Measurements from ENCODE around the gene NKX6-2. TPM values are rescaled to one million over a fixed set of nuclear protein-coding genes. Genes with fewer than 3 reads are reported as not detected.

The NKX6-2 gene
- total RNA-seq, 1 donor from 2014 or later, result not detected

- no peaks in the 10 kb centered on the region for H3K9me3 Mint-ChIP-seq
- H3K27me3 Mint-ChIP-seq (ENCODE audit: low read depth), result peaks cover 66% of the 10 kb centered on the region
- peaks cover 26% of the 10 kb centered on the region for H3K36me3 Mint-ChIP-seq
- H3K4me1 Mint-ChIP-seq, result no peaks in the 10 kb centered on the region
- no peak overlapping the region for H3K27ac Mint-ChIP-seq
- TF ChIP-seq, protein P1, sequence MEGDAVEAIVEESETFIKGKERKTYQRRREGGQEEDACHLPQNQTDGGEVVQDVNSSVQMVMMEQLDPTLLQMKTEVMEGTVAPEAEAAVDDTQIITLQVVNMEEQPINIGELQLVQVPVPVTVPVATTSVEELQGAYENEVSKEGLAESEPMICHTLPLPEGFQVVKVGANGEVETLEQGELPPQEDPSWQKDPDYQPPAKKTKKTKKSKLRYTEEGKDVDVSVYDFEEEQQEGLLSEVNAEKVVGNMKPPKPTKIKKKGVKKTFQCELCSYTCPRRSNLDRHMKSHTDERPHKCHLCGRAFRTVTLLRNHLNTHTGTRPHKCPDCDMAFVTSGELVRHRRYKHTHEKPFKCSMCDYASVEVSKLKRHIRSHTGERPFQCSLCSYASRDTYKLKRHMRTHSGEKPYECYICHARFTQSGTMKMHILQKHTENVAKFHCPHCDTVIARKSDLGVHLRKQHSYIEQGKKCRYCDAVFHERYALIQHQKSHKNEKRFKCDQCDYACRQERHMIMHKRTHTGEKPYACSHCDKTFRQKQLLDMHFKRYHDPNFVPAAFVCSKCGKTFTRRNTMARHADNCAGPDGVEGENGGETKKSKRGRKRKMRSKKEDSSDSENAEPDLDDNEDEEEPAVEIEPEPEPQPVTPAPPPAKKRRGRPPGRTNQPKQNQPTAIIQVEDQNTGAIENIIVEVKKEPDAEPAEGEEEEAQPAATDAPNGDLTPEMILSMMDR (IDR thresholded peaks at IDR 0.05; ENCODE audit: unreplicated experiment), result no peak
- no peak overlapping the region for H3K4me3 Mint-ChIP-seq
- no peak for DNase-seq (ENCODE audit: low spot score in 2 of 2, unreplicated experiment in 2 of 2)
These were observed 853 bp downstream of the NKX6-2 start for GRCh38 chr10:132784866-132785722.

DNA sequence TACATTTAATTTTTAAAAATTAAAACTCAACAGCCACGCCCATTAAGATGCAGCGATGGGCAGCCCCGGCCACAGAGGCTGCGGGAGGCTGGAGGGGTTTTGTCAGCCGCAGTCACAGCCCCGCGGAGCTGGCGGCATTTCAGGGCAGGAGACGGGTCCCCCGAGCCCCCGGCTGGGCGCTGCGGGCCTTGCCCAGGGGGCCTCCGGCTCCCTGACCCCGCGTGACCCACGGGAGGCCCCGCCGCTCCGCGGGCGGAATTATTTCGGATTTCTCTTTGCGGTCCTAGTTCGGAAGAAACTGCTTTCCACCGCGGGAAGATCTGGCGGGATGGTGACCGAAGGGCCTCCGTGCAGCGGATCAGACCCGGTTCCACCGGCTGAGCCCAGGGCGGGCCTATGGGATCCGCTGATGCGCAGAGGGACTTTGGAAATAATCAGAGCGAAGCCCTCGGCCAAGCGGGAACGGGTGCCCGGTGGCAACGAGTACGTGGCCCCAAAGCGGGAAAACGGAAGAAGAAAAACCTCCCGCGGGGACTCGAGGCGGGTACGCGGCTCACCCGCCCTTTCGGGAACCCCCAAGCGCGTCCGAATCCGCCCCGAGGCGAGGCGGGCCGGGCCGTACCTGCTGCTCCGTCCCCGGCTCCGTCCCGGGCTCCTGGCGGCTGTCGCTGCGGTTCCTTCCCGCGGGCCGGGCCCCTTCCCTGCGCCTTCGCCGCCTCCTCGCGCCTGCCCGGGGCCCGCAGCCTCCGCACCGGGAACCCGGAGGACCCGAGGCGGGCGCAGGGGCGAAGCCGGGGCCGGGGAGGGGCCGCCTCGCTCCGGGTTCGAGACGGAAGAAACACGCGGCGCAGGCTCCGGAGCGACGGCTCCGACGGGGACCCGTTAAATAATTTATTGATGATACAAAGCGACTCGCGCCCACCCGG is 1.7 kb downstream of the NKX6-2 start:
- H3K36me3 Mint-ChIP-seq, result peaks cover 28% of the 10 kb centered on the region
- H3K4me3 Mint-ChIP-seq, result no peak overlapping the region
- no peak for DNase-seq (ENCODE audit: low spot score in 2 of 2, unreplicated experiment in 2 of 2)
- no peaks in the 10 kb centered on the region for H3K9me3 Mint-ChIP-seq
- no peak overlapping the region for H3K27ac Mint-ChIP-seq
- TF ChIP-seq, protein P1 (IDR thresholded peaks at IDR 0.05; ENCODE audit: unreplicated experiment), result no peak
- peaks cover 61% of the 10 kb centered on the region for H3K27me3 Mint-ChIP-seq (ENCODE audit: low read depth)
- H3K4me1 Mint-ChIP-seq, result no peaks in the 10 kb centered on the region

GRCh38 chr10:132783165-132783939 is 2.6 kb downstream of the NKX6-2 start:
- DNase-seq (ENCODE audit: low spot score in 2 of 2, unreplicated experiment in 2 of 2), result no peak
- H3K27ac Mint-ChIP-seq, result no peak overlapping the region
- no peaks in the 10 kb centered on the region for H3K9me3 Mint-ChIP-seq
- TF ChIP-seq, protein P1 (IDR thresholded peaks at IDR 0.05; ENCODE audit: unreplicated experiment), result no peak
- H3K27me3 Mint-ChIP-seq (ENCODE audit: low read depth), result peaks cover 54% of the 10 kb centered on the region
- peaks cover 28% of the 10 kb centered on the region for H3K36me3 Mint-ChIP-seq
- H3K4me1 Mint-ChIP-seq, result no peaks in the 10 kb centered on the region
- H3K4me3 Mint-ChIP-seq, result no peak overlapping the region

- no peaks in the 10 kb centered on the region for H3K9me3 Mint-ChIP-seq
- DNase-seq (ENCODE audit: low spot score in 2 of 2, unreplicated experiment in 2 of 2), result no peak
- peaks cover 44% of the 10 kb centered on the region for H3K27me3 Mint-ChIP-seq (ENCODE audit: low read depth)
- TF ChIP-seq, protein P1 (IDR thresholded peaks at IDR 0.05; ENCODE audit: unreplicated experiment), result no peak
- H3K36me3 Mint-ChIP-seq, result peaks cover 30% of the 10 kb centered on the region
- no peak overlapping the region for H3K4me3 Mint-ChIP-seq
- no peak overlapping the region for H3K27ac Mint-ChIP-seq
- H3K4me1 Mint-ChIP-seq, result no peaks in the 10 kb centered on the region
These were observed 4.4 kb downstream of the NKX6-2 start for GRCh38 chr10:132781556-132781955.

DNA sequence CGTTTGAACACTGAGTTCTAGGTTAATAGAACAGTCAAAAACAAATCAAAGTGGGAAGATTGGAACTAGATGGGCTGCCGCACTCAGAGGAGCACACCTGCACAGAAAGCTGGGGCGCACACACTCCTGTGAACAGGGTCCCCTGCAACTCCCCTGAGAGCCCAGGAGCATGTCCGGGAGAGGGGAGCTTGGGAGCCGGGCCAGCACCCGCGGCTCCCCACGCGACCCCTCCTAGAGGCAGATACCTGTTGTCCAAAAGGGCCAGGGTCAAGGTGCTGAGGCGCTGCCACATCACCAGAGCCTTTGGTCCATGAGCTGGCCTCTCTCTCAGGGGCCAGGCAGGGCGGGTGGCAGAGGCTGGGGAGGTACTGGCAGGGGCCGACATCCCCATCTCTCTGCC is 5.6 kb downstream of the NKX6-2 start:
- H3K9me3 Mint-ChIP-seq, result no peaks in the 10 kb centered on the region
- H3K4me1 Mint-ChIP-seq, result no peaks in the 10 kb centered on the region
- H3K27me3 Mint-ChIP-seq (ENCODE audit: low read depth), result peaks cover 40% of the 10 kb centered on the region
- no peak overlapping the region for H3K4me3 Mint-ChIP-seq
- TF ChIP-seq, protein P1 (IDR thresholded peaks at IDR 0.05; ENCODE audit: unreplicated experiment), result no peak
- no peak overlapping the region for H3K27ac Mint-ChIP-seq
- DNase-seq (ENCODE audit: low spot score in 2 of 2, unreplicated experiment in 2 of 2), result no peak
- H3K36me3 Mint-ChIP-seq, result peaks cover 30% of the 10 kb centered on the region
